Measurements from ENCODE around the gene CCDC57. TPM values are rescaled to one million over a fixed set of nuclear protein-coding genes. Genes with fewer than 3 reads are reported as not detected.

CCDC57 gene
- polyA plus RNA-seq, 1 donor (not counting 4 experiments of a cell fraction or from before 2014, with no cell fraction given): 19.2 TPM

DNA sequence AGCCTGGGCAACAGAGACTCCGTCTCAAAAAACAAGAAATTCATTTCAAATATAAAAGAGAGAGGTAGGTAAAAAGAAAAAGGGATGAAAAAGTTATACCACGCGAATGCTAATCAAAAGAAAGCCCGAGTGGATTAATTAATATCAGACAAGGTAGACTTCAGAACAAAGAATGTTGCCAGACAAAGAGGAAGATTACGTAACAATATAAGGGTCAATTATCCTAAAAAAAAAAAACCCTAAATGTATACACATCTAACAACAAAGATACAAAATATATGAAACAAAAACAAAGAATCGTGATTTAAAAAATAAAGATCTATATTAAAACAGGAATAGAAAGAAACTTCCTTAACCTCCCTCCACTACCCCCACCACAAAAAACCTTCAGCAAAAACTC lies 44.1 kb downstream of the CCDC57 start:
- no peaks in the 10 kb centered on the region for H3K79me2 ChIP-seq (ENCODE audit: control insufficient read depth, insufficient read depth, low read length)
- H3K36me3 ChIP-seq (ENCODE audit: control insufficient read depth in 2 of 2, extremely low read depth in 1 of 2, insufficient read depth in 2 of 2, low read length in 2 of 2): peaks cover 7 to 27% of the 10 kb centered on the region in 2 experiments
- no peaks in the 10 kb centered on the region for H3K9me3 ChIP-seq (ENCODE audit: control insufficient read depth, low read depth, low read length)
- no peaks in the 10 kb centered on the region for H3K9me1 ChIP-seq (ENCODE audit: control insufficient read depth, extremely low read depth, insufficient read depth, low read length)
- no peaks in the 10 kb centered on the region for H3K27me3 ChIP-seq (ENCODE audit: control insufficient read depth, extremely low read depth, insufficient read depth, low read length)
- no peak overlapping the region for H3K9ac ChIP-seq (ENCODE audit: control insufficient read depth, extremely low read depth, insufficient read depth, low read length)
- no peak overlapping the region for H3K27ac ChIP-seq (ENCODE audit: control insufficient read depth, insufficient read depth, low read length)
- no peaks in the 10 kb centered on the region for H4K20me1 ChIP-seq (ENCODE audit: control insufficient read depth, extremely low read depth, insufficient read depth, low read length)
- dilution Hi-C loops (cut with MboI; ENCODE audit: extremely low pct_ligation_motif_present, low sequenced_read_pairs): no loop called here
- H2AFZ ChIP-seq (ENCODE audit: control insufficient read depth, low read length): no peak overlapping the region
- no peak overlapping the region for H3K4me2 ChIP-seq (ENCODE audit: control insufficient read depth, extremely low read depth, insufficient read depth, low read depth, low read length)
- peaks cover 4% of the 10 kb centered on the region for H3K4me1 ChIP-seq (ENCODE audit: control insufficient read depth, extremely low read depth, insufficient read depth, low read length)
- no peak for TF ChIP-seq EZH2 (IDR thresholded peaks at IDR 0.05; ENCODE audit: low read length)
- TF ChIP-seq, protein P1, sequence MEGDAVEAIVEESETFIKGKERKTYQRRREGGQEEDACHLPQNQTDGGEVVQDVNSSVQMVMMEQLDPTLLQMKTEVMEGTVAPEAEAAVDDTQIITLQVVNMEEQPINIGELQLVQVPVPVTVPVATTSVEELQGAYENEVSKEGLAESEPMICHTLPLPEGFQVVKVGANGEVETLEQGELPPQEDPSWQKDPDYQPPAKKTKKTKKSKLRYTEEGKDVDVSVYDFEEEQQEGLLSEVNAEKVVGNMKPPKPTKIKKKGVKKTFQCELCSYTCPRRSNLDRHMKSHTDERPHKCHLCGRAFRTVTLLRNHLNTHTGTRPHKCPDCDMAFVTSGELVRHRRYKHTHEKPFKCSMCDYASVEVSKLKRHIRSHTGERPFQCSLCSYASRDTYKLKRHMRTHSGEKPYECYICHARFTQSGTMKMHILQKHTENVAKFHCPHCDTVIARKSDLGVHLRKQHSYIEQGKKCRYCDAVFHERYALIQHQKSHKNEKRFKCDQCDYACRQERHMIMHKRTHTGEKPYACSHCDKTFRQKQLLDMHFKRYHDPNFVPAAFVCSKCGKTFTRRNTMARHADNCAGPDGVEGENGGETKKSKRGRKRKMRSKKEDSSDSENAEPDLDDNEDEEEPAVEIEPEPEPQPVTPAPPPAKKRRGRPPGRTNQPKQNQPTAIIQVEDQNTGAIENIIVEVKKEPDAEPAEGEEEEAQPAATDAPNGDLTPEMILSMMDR (optimal IDR thresholded peaks at IDR 0.05 in 1 of 3, IDR thresholded peaks at IDR 0.05 in 1 of 3, conservative IDR thresholded peaks at IDR 0.05 in 1 of 3; ENCODE audit: extremely low read depth in 1 of 3, insufficient read depth in 2 of 3, low read length in 3 of 3): no peak
- no peak for FAIRE-seq
- H3K4me3 ChIP-seq (ENCODE audit: control insufficient read depth in 2 of 3, extremely low read depth in 1 of 3, insufficient read depth in 2 of 3, low read depth in 1 of 3, low read length in 3 of 3): no peak overlapping the region
- no peak for DNase-seq (ENCODE audit: low read depth, low spot score)

DNA sequence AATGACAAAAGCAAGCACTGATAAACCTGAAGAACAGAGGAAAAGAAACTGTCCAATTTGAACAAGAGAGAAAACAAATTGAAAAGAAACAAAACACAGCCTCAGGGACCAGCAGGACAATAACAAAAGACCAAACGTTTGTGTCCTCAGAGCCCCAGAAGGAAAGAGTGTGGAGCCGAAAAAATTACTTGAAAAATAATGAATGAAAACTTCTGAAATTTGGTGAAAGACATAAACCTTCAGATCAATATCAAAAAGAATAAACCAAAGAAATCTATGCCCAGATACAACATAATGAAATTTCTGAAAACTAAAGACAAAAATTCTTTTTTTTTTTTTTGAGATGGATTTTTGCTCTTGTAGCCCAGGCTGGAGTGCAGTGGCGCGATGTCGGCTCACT lies 45.6 kb downstream of the CCDC57 start:
- dilution Hi-C loops (cut with MboI; ENCODE audit: extremely low pct_ligation_motif_present, low sequenced_read_pairs): no loop called here
- Histone ChIP-seq H3K27ac (ENCODE audit: control insufficient read depth, insufficient read depth, low read length) (no peak overlapping the region), H3K27me3 (ENCODE audit: control insufficient read depth, extremely low read depth, insufficient read depth, low read length) (no peaks in the 10 kb centered on the region), H4K20me1 (ENCODE audit: control insufficient read depth, extremely low read depth, insufficient read depth, low read length) (no peaks in the 10 kb centered on the region), H3K9me1 (ENCODE audit: control insufficient read depth, extremely low read depth, insufficient read depth, low read length) (no peaks in the 10 kb centered on the region), H3K4me3 (ENCODE audit: control insufficient read depth in 2 of 3, extremely low read depth in 1 of 3, insufficient read depth in 2 of 3, low read depth in 1 of 3, low read length in 3 of 3) (no peak overlapping the region), H3K79me2 (ENCODE audit: control insufficient read depth, insufficient read depth, low read length) (no peaks in the 10 kb centered on the region), H3K36me3 (ENCODE audit: control insufficient read depth in 2 of 2, extremely low read depth in 1 of 2, insufficient read depth in 2 of 2, low read length in 2 of 2) (peaks cover 10 to 20% of the 10 kb centered on the region in 2 experiments), H3K9me3 (ENCODE audit: control insufficient read depth, low read depth, low read length) (no peaks in the 10 kb centered on the region), H2AFZ (ENCODE audit: control insufficient read depth, low read length) (no peak overlapping the region), H3K4me1 (ENCODE audit: control insufficient read depth, extremely low read depth, insufficient read depth, low read length) (no peaks in the 10 kb centered on the region), H3K9ac (ENCODE audit: control insufficient read depth, extremely low read depth, insufficient read depth, low read length) (no peak overlapping the region), H3K4me2 (ENCODE audit: control insufficient read depth, extremely low read depth, insufficient read depth, low read depth, low read length) (no peak overlapping the region)
- TF ChIP-seq, protein P1 (optimal IDR thresholded peaks at IDR 0.05 in 1 of 3, IDR thresholded peaks at IDR 0.05 in 1 of 3, conservative IDR thresholded peaks at IDR 0.05 in 1 of 3; ENCODE audit: extremely low read depth in 1 of 3, insufficient read depth in 2 of 3, low read length in 3 of 3): no peak
- no peak for TF ChIP-seq EZH2 (IDR thresholded peaks at IDR 0.05; ENCODE audit: low read length)
- no peak for FAIRE-seq
- DNase-seq (ENCODE audit: low read depth, low spot score): no peak

All from keratinocyte (primary cell).